ENCODE data around the gene TMEM185B. TPM values are rescaled to one million over a fixed set of nuclear protein-coding genes. Genes with fewer than 3 reads are reported as not detected.

TMEM185B gene
- total and polyA plus RNA-seq, 2 of the 4 experiments (the other 2 are of a cell fraction): 17.7 to 26.1 TPM

- BruUV-seq (replicated peaks): no TSS peak
- no peak for TF ChIP-seq CHD1 (IDR thresholded peaks at IDR 0.05; ENCODE audit: low read depth, low read length)
- TF ChIP-seq CTCF (conservative IDR thresholded peaks at IDR 0.05; ENCODE audit: low read depth, low read length): no peak
- TF ChIP-seq RCOR1 (IDR thresholded peaks at IDR 0.05; ENCODE audit: insufficient replicate concordance, low read length): no peak
- no peak for TF ChIP-seq RAD21 (IDR thresholded peaks at IDR 0.05; ENCODE audit: low read length)
- Histone ChIP-seq H4K5ac (ENCODE audit: low read depth, low read length) (no peak overlapping the region), H3K9ac (ENCODE audit: low read depth, low read length) (no peak overlapping the region), H2AFZ (replicated peaks; ENCODE audit: low read length, poor library complexity) (no peak overlapping the region), H3K36me3 (ENCODE audit: control insufficient read depth, insufficient read depth, low read length) (peaks cover 4% of the 10 kb centered on the region; the same call in 1 of the 2 replicates), H3K23ac (ENCODE audit: low read depth, low read length) (no peak overlapping the region), H3K18ac (ENCODE audit: low read depth, low read length) (no peak overlapping the region), H3K27me3 (ENCODE audit: control insufficient read depth, insufficient read depth, low read length) (no peaks in the 10 kb centered on the region), H3K9me3 (ENCODE audit: control insufficient read depth, insufficient read depth, low read length) (peaks cover 9% of the 10 kb centered on the region), H2AK5ac (ENCODE audit: low read depth, low read length) (no peak overlapping the region), H3K56ac (ENCODE audit: extremely low read depth, insufficient read depth, low read length) (no peak overlapping the region), H3K79me1 (ENCODE audit: low read depth in 1 of 2, low read length in 2 of 2) (peaks cover 48 to 81% of the 10 kb centered on the region in 2 experiments), H3K4me3 (ENCODE audit: insufficient read depth, low read depth, low read length) (no peak overlapping the region), H3K9me1 (ENCODE audit: insufficient read depth, low read length) (peaks cover 18% of the 10 kb centered on the region), H4K20me1 (ENCODE audit: insufficient read depth, low read length) (peaks cover 54% of the 10 kb centered on the region), H2BK5ac (ENCODE audit: low read depth, low read length, poor library complexity, severe bottlenecking) (no peak overlapping the region), H3K4ac (ENCODE audit: low read depth, low read length) (no peak overlapping the region), H2BK120ac (ENCODE audit: low read depth, low read length) (no peak overlapping the region), H3K4me2 (ENCODE audit: low read depth, low read length) (no peak overlapping the region), H3K27ac (ENCODE audit: insufficient read depth, low read length) (no peak overlapping the region), H3K14ac (replicated peaks; ENCODE audit: low read depth, low read length) (no peak overlapping the region), H2AK9ac (replicated peaks; ENCODE audit: low read depth, low read length, poor library complexity) (no peak overlapping the region), H4K8ac (ENCODE audit: low read depth in 2 of 2, low read length in 2 of 2) (no peak overlapping the region), H4K91ac (ENCODE audit: insufficient read depth, low read depth, low read length) (no peak overlapping the region), H2BK20ac (ENCODE audit: low read depth, low read length) (no peak overlapping the region), H3K4me1 (ENCODE audit: control insufficient read depth, insufficient read depth, low read length) (peaks cover 7% of the 10 kb centered on the region), H2BK15ac (ENCODE audit: low read depth, low read length) (no peak overlapping the region)
- DNase-seq: no peak
- CTCF ChIA-PET: interaction anchor here (1.4 kb wide), 1 partner anchor 48 kb away, joined by 3 read pairs; no protein-coding TSS in a partner anchor
- POLR2A ChIA-PET (ENCODE audit: unreplicated experiment): no interaction called here
- intact Hi-C loops (cut with micrococcal nuclease) (no loop called here), dilution Hi-C loops (cut with HindIII; ENCODE audit: low sequenced_read_pairs, unreplicated experiment) (no loop called here), in situ Hi-C loops (cut with MboI; ENCODE audit: low sequenced_read_pairs) (no loop called here)
- no peak for ATAC-seq (ENCODE audit: low read depth)
- no CpG with 5 or more reads among the region's 12 CpGs for WGBS, 2 experiments (ENCODE audit: extremely low coverage in 2 of 2, insufficient read length in 1 of 2)
These were observed 41.8 kb upstream of the TMEM185B start for GRCh38 chr2:120265006-120265405.

Measured in IMR-90 (cell line).